Measurements from ENCODE around the gene DOLPP1. TPM values are rescaled to one million over a fixed set of nuclear protein-coding genes. Genes with fewer than 3 reads are reported as not detected.
"Not testable (repeated sequence)": the region's sequence is repeated elsewhere in the genome, so short reads cannot be mapped to it uniquely, and the experiment has no call there.

DOLPP1 gene, protein sequence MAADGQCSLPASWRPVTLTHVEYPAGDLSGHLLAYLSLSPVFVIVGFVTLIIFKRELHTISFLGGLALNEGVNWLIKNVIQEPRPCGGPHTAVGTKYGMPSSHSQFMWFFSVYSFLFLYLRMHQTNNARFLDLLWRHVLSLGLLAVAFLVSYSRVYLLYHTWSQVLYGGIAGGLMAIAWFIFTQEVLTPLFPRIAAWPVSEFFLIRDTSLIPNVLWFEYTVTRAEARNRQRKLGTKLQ
- 1 to 10 TPM; 2.1 to 4.7 (median 4.2) TPM for total RNA-seq
- 1 to 10 TPM; 2.3 to 5.2 (median 4.7) TPM for polyA plus RNA-seq
- long read RNA-seq, donor 1, partial matches to known transcripts = 0 of 5 reads
- long read RNA-seq, donor 1, other reads (novel, unspliced or antisense) = 1 of 5 reads
- long read RNA-seq, donor 2, transcript DOLPP1-202 (8 exons, 2,177 nt) = major isoform, 6 of 9 reads
- long read RNA-seq, donor 2, partial matches to known transcripts = 1 of 9 reads
- long read RNA-seq, donor 2, other reads (novel, unspliced or antisense) = 1 of 9 reads

DNA sequence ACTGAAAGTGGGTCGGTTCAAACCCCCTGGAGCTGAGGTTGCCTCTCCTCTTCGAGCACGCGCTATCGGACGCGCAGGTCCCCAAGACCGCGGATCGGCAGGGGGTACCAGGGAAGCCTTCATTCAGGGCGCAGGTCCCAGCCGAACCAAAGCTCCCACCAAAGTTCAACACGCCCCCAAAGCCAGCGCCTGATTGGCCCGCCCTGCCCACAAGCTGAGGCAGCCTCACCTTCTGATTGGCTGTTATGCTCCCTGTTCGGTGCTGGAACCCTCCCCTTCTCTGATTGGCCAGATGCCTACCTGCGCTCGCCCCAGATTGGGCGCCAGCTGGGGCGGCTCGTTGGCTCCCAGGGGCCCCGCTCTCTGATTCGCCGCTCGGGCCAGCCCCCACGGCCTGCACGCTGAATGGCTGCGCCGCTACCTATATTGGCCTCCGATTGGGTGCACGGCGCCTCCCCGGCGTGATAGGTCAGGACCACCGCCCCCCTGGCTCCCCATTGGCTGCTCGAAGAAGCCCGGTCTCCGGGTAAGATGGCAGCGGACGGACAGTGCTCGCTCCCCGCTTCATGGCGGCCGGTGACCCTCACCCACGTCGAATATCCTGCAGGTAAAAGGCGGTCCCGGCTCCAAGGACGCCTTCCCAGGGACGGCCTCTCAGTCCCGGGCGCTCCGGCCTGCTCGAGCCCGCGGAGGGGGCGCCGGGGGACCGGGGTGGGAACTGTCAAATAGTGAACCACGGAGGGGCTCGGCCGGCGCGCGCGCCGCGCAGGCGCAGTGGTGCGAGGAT is at the start of gene DOLPP1:
Gene DOLPP1, plus strand, starts transcription at position 511 of the 787 bp plus-strand sequence. Its CDS starts 21 bp downstream, at position 532.
- Histone ChIP-seq H3K27ac (peak within 1 kb of the TSS; percentile 87), H3K27me3 (ENCODE audit: insufficient read depth in 3 of 3, low read length in 2 of 3) (no peaks in the 10 kb centered on the region), H3K4me1 (peaks cover 17% of the 10 kb centered on the region), H3K36me3 (ENCODE audit: insufficient read depth in 1 of 2, low read depth in 1 of 2) (peaks cover 0 to 14% of the 10 kb centered on the region in 2 donors), H3K4me3 (peak within 1 kb of the TSS; percentile 75), H3K9me3 (no peaks in the 10 kb centered on the region)
- TF ChIP-seq, protein P1, sequence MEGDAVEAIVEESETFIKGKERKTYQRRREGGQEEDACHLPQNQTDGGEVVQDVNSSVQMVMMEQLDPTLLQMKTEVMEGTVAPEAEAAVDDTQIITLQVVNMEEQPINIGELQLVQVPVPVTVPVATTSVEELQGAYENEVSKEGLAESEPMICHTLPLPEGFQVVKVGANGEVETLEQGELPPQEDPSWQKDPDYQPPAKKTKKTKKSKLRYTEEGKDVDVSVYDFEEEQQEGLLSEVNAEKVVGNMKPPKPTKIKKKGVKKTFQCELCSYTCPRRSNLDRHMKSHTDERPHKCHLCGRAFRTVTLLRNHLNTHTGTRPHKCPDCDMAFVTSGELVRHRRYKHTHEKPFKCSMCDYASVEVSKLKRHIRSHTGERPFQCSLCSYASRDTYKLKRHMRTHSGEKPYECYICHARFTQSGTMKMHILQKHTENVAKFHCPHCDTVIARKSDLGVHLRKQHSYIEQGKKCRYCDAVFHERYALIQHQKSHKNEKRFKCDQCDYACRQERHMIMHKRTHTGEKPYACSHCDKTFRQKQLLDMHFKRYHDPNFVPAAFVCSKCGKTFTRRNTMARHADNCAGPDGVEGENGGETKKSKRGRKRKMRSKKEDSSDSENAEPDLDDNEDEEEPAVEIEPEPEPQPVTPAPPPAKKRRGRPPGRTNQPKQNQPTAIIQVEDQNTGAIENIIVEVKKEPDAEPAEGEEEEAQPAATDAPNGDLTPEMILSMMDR (IDR thresholded peaks at IDR 0.05) = no peak
- WGBS, 3 donors = 0 to 1% (median 1%) methylated on average over 56 to 70 of the region's 70 CpGs
- intact Hi-C loops (cut with DNase I) = loop anchor here in 1 of 2 donors (5.0 kb wide), 1 partner anchor 43 kb away; the partner anchor contains the start of gene MIGA2
- peak; percentile 97 to 99 (median 98) for ATAC-seq
- DNase-seq = peak; percentile 99 to 100

DNA sequence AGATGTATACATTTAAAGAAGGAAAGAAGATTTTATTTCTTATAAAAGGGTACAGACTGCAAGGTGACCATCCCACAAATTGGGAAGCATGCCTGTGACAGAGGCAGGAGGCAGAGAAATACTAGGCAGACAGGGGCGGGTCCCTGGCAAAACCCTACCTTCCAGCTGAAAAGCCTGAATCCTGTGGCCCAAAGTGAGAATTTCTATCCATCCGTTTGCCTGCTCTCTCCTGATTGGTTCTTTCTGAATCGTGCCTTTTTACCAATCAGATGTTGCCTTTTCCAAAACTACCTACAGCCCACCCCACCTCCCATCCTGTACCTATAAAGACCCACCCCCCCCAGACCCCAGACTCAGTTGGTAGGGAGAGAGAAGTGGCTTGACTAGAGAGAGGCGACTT is 49.4 kb upstream of the DOLPP1 start:
- 70 to 81% (median 72%) methylated on average over 4 of the region's 4 CpGs for WGBS, 3 donors

DNA sequence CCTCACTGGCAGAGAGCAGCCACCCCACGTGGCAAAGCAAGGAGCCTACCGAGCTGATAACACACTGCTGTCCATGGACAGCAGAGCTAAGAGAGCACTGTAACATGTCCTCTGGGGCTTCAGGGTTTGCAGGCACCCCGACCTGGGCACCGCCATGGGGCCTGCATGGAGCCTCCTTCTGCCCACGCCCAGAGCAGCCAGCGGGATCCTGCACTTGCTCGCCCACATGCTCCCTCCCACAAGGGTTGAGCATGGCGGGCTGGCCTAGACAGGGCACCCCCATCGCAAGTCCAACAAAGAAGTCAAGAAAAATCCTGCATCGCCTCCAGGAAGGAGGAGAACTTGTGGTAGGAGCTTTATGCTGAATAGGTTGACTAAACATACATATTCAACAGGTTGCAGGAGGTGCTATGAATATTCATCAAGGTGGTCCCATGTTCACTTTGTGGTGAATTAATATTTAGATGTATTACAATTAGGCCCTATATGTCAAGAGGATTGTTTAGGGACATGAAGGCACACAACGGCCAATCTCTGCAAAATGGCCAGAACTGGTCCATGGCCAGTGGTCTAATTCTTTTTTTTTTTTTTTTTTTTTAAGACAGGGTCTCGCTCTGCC is 48.3 kb upstream of the DOLPP1 start:
- intact Hi-C loops (cut with DNase I) = no loop called here
- Histone ChIP-seq H3K27ac (no peak overlapping the region), H3K9me3 (no peaks in the 10 kb centered on the region), H3K4me1 (peaks cover 11% of the 10 kb centered on the region), H3K36me3 (ENCODE audit: insufficient read depth in 1 of 2, low read depth in 1 of 2) (no peaks in the 10 kb centered on the region), H3K27me3 (ENCODE audit: insufficient read depth in 3 of 3, low read length in 2 of 3) (no peaks in the 10 kb centered on the region), H3K4me3 (no peak overlapping the region)
- ATAC-seq (no peak), DNase-seq (no peak)
- 80 to 84% (median 83%) methylated on average over 12 of the region's 12 CpGs for WGBS, 3 donors
- TF ChIP-seq, protein P1 (IDR thresholded peaks at IDR 0.05) = no peak

More for the DNA sequence above, 49.4 kb upstream of the DOLPP1 start:
- H3K27ac ChIP-seq = no peak overlapping the region
- TF ChIP-seq, protein P1 (IDR thresholded peaks at IDR 0.05) = no peak
- intact Hi-C loops (cut with DNase I) = no loop called here
- DNase-seq (no peak), ATAC-seq (no peak)
- H3K36me3 ChIP-seq (ENCODE audit: insufficient read depth in 1 of 2, low read depth in 1 of 2) = no peaks in the 10 kb centered on the region
- H3K4me1 ChIP-seq = peaks cover 14% of the 10 kb centered on the region
- no peaks in the 10 kb centered on the region for H3K9me3 ChIP-seq
- H3K27me3 ChIP-seq (ENCODE audit: insufficient read depth in 3 of 3, low read length in 2 of 3) = no peaks in the 10 kb centered on the region
- H3K4me3 ChIP-seq = no peak overlapping the region

DNA sequence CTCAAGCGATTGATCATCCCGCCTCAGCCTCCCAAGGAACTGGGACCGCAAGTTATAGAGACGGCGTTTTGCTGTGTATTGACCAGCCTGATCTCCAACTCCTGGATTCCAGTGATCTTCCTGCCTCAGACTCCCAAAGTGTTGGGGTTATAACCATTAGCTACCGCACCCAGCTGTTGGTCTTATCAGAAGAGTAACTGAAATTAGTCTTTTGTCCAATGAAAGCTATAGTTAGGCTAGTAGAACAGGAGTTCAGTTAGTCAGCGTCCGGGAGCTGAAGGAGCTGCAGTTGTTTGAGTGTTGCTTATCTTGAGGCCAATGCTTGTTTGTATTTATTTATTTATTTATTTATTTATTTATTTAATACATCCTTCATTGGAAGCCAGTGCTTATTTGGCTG is 47.7 kb upstream of the DOLPP1 start:
- TF ChIP-seq, protein P1 (IDR thresholded peaks at IDR 0.05) = no peak
- H3K4me3 ChIP-seq = no peak overlapping the region
- H3K9me3 ChIP-seq = no peaks in the 10 kb centered on the region
- intact Hi-C loops (cut with DNase I) = no loop called here
- WGBS, 3 donors = 92 to 96% (median 93%) methylated on average over 8 of the region's 8 CpGs
- H3K36me3 ChIP-seq (ENCODE audit: insufficient read depth in 1 of 2, low read depth in 1 of 2) = no peaks in the 10 kb centered on the region
- ATAC-seq (no peak), DNase-seq (no peak)
- H3K27ac ChIP-seq = no peak overlapping the region
- H3K27me3 ChIP-seq (ENCODE audit: insufficient read depth in 3 of 3, low read length in 2 of 3) = no peaks in the 10 kb centered on the region
- peaks cover 16% of the 10 kb centered on the region for H3K4me1 ChIP-seq

DNA sequence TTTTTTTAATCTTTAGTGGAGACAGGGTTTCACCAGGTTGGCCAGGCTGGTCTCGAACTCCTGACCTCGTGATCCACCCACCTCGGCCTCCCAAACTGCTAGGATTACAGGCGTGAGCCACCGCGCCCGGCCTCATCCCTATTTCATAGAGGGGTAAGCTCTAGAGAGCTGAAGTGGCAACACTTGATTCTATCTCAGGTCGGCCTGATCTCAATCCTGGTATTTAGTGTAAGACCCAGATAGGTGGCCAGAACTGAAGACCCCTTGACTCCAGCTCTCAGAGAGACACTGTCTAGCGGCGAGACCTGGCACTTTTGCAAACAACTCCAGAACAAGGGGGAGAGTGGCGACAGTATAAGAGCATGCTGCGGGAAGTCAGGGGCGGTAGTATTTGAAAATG is 45.1 kb upstream of the DOLPP1 start:
- intact Hi-C loops (cut with DNase I) = loop anchor here (5.0 kb wide), 2 partner anchors 36 to 46 kb away; partner anchors contain the start of gene DOLPP1 (in 1 of the 2)
- WGBS, 3 donors = 32 to 48% (median 35%) methylated on average over 13 of the region's 13 CpGs
- DNase-seq (peak in 1 of 2 donors; percentile 60), ATAC-seq (peak; percentile 24 to 55 (median 32))
- H3K27me3 ChIP-seq (ENCODE audit: insufficient read depth in 3 of 3, low read length in 2 of 3); H3K9me3 ChIP-seq; H3K36me3 ChIP-seq (ENCODE audit: insufficient read depth in 1 of 2, low read depth in 1 of 2): not testable (repeated sequence)
- H3K4me3 ChIP-seq = peak overlapping the region; percentile 94
- H3K27ac ChIP-seq = peak overlapping the region; percentile 89
- H3K4me1 ChIP-seq = peaks cover 16% of the 10 kb centered on the region

Data from psoas muscle (tissue), 8 donors.